WTC11 (cell line): ENCODE measurements around the gene KIF24.

Experiments used
- FOXJ3 ChIP-seq: sonication (generic); formaldehyde crosslinking; IDR thresholded peaks from 2 replicates; pipeline ENCODE4 v1.9.0; 2021; ENCODE audit warnings: missing genetic modification reagents, mild to moderate bottlenecking, borderline replicate concordance
- NFE2L1 ChIP-seq: sonication (generic); formaldehyde crosslinking; IDR thresholded peaks from 2 replicates; pipeline ENCODE4 v1.8.1; 2023; ENCODE audit warnings: missing genetic modification reagents
- TEAD1 ChIP-seq: sonication (generic); formaldehyde crosslinking; IDR thresholded peaks from 2 replicates; pipeline ENCODE4 v1.8.0; 2022; ENCODE audit warnings: mild to moderate bottlenecking, missing genetic modification reagents
- ZNF423 ChIP-seq: fragments of 250-450 bp; sonication (Bioruptor Pico); IDR thresholded peaks from 2 replicates; pipeline ENCODE4 v2.1.2; 2022; ENCODE audit warnings: mild to moderate bottlenecking, moderate library complexity
- TF ChIP-seq, protein P1 (sequence below): fragments of 200-600 bp; IDR thresholded peaks from 2 replicates; pipeline ENCODE4 v1.8.0; 2022; ENCODE audit warnings: antibody characterized with exemption
- TF ChIP-seq, protein P2 (sequence below): sonication (generic); formaldehyde crosslinking; IDR thresholded peaks from 2 replicates; pipeline ENCODE4 v1.8.0; 2022; ENCODE audit warnings: mild to moderate bottlenecking, missing genetic modification reagents
- TF ChIP-seq, protein P3 (sequence below): sonication (generic); formaldehyde crosslinking; IDR thresholded peaks from 2 replicates; pipeline ENCODE4 v1.8.1; 2023; ENCODE audit warnings: mild to moderate bottlenecking, missing genetic modification reagents, borderline replicate concordance
- TF ChIP-seq, protein P4 (sequence below): sonication (generic); formaldehyde crosslinking; IDR thresholded peaks from 2 replicates; pipeline ENCODE4 v1.8.0; 2023; ENCODE audit warnings: missing genetic modification reagents, mild to moderate bottlenecking, borderline replicate concordance
- TF ChIP-seq, protein P5 (sequence below): sonication (generic); formaldehyde crosslinking; IDR thresholded peaks from 2 replicates; pipeline ENCODE4 v1.8.1; 2022; ENCODE audit warnings: mild to moderate bottlenecking, moderate library complexity, missing genetic modification reagents
- TF ChIP-seq, protein P6 (sequence below): sonication (generic); formaldehyde crosslinking; IDR thresholded peaks from 2 replicates; pipeline ENCODE4 v1.8.1; 2023; ENCODE audit warnings: mild to moderate bottlenecking, moderate library complexity, missing genetic modification reagents
- TF ChIP-seq, protein P7 (sequence below): sonication (generic); formaldehyde crosslinking; IDR thresholded peaks from 2 replicates; pipeline ENCODE4 v1.8.1; 2022; ENCODE audit warnings: mild to moderate bottlenecking, missing genetic modification reagents, moderate library complexity, borderline replicate concordance

DNA sequence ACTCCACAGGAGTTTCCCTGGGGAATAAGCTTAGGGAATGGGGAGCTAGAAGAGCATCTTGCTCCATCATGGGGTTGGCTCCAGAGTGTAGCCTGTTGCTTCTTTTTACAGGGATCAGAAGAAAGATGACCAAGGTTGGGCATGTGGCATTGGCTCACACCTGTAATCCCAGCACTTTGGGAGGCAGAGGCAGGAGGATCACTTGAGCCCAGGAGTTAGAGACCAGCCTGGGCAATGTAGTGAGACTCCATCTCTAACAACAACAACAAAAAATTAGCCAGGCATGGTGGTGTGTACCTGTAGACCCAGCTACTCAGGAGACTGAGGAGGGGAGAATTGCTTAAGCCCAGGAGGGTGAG is 18.7 kb upstream of the KIF24 start:
- TF ChIP-seq, protein P1, sequence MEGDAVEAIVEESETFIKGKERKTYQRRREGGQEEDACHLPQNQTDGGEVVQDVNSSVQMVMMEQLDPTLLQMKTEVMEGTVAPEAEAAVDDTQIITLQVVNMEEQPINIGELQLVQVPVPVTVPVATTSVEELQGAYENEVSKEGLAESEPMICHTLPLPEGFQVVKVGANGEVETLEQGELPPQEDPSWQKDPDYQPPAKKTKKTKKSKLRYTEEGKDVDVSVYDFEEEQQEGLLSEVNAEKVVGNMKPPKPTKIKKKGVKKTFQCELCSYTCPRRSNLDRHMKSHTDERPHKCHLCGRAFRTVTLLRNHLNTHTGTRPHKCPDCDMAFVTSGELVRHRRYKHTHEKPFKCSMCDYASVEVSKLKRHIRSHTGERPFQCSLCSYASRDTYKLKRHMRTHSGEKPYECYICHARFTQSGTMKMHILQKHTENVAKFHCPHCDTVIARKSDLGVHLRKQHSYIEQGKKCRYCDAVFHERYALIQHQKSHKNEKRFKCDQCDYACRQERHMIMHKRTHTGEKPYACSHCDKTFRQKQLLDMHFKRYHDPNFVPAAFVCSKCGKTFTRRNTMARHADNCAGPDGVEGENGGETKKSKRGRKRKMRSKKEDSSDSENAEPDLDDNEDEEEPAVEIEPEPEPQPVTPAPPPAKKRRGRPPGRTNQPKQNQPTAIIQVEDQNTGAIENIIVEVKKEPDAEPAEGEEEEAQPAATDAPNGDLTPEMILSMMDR: no peak
- TF ChIP-seq, protein P2, sequence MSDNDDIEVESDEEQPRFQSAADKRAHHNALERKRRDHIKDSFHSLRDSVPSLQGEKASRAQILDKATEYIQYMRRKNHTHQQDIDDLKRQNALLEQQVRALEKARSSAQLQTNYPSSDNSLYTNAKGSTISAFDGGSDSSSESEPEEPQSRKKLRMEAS (CRISPR knock-in tag): no peak
- TF ChIP-seq TEAD1 (CRISPR knock-in tag): no peak
- TF ChIP-seq, protein P3, sequence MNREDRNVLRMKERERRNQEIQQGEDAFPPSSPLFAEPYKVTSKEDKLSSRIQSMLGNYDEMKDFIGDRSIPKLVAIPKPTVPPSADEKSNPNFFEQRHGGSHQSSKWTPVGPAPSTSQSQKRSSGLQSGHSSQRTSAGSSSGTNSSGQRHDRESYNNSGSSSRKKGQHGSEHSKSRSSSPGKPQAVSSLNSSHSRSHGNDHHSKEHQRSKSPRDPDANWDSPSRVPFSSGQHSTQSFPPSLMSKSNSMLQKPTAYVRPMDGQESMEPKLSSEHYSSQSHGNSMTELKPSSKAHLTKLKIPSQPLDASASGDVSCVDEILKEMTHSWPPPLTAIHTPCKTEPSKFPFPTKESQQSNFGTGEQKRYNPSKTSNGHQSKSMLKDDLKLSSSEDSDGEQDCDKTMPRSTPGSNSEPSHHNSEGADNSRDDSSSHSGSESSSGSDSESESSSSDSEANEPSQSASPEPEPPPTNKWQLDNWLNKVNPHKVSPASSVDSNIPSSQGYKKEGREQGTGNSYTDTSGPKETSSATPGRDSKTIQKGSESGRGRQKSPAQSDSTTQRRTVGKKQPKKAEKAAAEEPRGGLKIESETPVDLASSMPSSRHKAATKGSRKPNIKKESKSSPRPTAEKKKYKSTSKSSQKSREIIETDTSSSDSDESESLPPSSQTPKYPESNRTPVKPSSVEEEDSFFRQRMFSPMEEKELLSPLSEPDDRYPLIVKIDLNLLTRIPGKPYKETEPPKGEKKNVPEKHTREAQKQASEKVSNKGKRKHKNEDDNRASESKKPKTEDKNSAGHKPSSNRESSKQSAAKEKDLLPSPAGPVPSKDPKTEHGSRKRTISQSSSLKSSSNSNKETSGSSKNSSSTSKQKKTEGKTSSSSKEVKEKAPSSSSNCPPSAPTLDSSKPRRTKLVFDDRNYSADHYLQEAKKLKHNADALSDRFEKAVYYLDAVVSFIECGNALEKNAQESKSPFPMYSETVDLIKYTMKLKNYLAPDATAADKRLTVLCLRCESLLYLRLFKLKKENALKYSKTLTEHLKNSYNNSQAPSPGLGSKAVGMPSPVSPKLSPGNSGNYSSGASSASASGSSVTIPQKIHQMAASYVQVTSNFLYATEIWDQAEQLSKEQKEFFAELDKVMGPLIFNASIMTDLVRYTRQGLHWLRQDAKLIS: no peak
- TF ChIP-seq, protein P4, sequence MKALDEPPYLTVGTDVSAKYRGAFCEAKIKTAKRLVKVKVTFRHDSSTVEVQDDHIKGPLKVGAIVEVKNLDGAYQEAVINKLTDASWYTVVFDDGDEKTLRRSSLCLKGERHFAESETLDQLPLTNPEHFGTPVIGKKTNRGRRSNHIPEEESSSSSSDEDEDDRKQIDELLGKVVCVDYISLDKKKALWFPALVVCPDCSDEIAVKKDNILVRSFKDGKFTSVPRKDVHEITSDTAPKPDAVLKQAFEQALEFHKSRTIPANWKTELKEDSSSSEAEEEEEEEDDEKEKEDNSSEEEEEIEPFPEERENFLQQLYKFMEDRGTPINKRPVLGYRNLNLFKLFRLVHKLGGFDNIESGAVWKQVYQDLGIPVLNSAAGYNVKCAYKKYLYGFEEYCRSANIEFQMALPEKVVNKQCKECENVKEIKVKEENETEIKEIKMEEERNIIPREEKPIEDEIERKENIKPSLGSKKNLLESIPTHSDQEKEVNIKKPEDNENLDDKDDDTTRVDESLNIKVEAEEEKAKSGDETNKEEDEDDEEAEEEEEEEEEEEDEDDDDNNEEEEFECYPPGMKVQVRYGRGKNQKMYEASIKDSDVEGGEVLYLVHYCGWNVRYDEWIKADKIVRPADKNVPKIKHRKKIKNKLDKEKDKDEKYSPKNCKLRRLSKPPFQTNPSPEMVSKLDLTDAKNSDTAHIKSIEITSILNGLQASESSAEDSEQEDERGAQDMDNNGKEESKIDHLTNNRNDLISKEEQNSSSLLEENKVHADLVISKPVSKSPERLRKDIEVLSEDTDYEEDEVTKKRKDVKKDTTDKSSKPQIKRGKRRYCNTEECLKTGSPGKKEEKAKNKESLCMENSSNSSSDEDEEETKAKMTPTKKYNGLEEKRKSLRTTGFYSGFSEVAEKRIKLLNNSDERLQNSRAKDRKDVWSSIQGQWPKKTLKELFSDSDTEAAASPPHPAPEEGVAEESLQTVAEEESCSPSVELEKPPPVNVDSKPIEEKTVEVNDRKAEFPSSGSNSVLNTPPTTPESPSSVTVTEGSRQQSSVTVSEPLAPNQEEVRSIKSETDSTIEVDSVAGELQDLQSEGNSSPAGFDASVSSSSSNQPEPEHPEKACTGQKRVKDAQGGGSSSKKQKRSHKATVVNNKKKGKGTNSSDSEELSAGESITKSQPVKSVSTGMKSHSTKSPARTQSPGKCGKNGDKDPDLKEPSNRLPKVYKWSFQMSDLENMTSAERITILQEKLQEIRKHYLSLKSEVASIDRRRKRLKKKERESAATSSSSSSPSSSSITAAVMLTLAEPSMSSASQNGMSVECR (CRISPR knock-in tag): no peak
- no peak for TF ChIP-seq FOXJ3
- TF ChIP-seq, protein P5, sequence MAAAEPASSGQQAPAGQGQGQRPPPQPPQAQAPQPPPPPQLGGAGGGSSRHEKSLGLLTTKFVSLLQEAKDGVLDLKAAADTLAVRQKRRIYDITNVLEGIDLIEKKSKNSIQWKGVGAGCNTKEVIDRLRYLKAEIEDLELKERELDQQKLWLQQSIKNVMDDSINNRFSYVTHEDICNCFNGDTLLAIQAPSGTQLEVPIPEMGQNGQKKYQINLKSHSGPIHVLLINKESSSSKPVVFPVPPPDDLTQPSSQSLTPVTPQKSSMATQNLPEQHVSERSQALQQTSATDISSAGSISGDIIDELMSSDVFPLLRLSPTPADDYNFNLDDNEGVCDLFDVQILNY (CRISPR knock-in tag): no peak
- TF ChIP-seq, protein P6, sequence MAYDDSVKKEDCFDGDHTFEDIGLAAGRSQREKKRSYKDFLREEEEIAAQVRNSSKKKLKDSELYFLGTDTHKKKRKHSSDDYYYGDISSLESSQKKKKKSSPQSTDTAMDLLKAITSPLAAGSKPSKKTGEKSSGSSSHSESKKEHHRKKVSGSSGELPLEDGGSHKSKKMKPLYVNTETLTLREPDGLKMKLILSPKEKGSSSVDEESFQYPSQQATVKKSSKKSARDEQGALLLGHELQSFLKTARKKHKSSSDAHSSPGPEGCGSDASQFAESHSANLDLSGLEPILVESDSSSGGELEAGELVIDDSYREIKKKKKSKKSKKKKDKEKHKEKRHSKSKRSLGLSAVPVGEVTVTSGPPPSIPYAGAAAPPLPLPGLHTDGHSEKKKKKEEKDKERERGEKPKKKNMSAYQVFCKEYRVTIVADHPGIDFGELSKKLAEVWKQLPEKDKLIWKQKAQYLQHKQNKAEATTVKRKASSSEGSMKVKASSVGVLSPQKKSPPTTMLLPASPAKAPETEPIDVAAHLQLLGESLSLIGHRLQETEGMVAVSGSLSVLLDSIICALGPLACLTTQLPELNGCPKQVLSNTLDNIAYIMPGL (CRISPR knock-in tag): no peak
- TF ChIP-seq ZNF423 (CRISPR knock-in tag): no peak
- TF ChIP-seq, protein P7, sequence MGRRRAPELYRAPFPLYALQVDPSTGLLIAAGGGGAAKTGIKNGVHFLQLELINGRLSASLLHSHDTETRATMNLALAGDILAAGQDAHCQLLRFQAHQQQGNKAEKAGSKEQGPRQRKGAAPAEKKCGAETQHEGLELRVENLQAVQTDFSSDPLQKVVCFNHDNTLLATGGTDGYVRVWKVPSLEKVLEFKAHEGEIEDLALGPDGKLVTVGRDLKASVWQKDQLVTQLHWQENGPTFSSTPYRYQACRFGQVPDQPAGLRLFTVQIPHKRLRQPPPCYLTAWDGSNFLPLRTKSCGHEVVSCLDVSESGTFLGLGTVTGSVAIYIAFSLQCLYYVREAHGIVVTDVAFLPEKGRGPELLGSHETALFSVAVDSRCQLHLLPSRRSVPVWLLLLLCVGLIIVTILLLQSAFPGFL (CRISPR knock-in tag): no peak
- no peak for TF ChIP-seq NFE2L1 (CRISPR knock-in tag)
